ENCODE results near the gene AARS1. TPM values are rescaled to one million over a fixed set of nuclear protein-coding genes. Genes with fewer than 3 reads are reported as not detected.

The AARS1 gene
- total and polyA plus RNA-seq, 10 of the 15 experiments (the other 5 are each of a cell fraction or from before 2014, with no cell fraction given) = 21.5 to 143 (median 96.9) TPM

DNA sequence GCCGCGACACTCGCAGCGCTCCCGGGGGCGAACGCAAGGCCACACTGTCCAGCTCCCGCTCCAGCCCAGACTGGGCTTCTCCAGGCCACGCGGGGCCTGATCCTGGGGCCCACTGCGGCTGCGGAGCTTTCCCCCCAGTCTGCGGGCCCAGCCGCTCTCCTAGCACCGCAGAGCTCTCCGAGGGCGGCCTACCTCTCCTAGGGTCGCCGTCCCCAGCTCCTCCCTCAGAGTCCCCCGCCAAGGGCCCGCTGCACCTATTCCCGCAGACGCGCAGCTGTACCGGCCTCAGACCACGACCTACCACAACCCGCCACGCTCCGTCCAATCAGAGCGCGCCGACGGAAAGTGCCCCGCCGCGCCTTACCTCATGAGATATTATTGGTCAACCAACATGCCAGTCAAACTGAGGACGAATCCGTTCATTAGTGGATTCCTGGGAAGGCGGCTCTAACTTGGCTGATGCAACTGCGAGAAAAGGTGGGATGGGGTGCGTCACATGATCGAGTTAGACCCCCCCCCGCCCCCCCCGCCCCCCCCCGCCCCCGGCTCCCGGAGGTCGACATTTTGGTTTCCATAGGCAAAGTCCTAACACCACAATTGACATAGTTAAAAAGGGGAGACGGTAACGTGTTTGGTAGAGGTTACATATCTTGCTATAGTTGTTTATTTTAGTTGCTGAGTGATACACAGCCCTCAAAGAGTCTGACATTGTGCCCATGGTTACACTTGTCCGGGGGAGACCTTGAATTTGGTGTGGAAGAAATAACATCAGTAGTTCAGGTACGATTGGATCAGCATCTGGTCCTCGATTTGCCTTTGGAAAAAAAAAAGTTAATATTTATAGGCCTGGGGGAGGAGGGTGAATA, at the start of gene AARS1 (continued):
- no peak for TF ChIP-seq YBX1 (IDR thresholded peaks at IDR 0.05)
- peak; percentile 96 for TF ChIP-seq NFYB (IDR thresholded peaks at IDR 0.05; ENCODE audit: insufficient read depth, low read depth, low read length)
- TF ChIP-seq SIX5 (IDR thresholded peaks at IDR 0.05; ENCODE audit: low read depth, low read length, severe bottlenecking) = no peak
- TF ChIP-seq TCF7 (IDR thresholded peaks at IDR 0.05; ENCODE audit: borderline replicate concordance) = no peak
- no peak for TF ChIP-seq PAX5 (IDR thresholded peaks at IDR 0.05; ENCODE audit: borderline replicate concordance, low read depth, low read length)
- TF ChIP-seq, protein P1, sequence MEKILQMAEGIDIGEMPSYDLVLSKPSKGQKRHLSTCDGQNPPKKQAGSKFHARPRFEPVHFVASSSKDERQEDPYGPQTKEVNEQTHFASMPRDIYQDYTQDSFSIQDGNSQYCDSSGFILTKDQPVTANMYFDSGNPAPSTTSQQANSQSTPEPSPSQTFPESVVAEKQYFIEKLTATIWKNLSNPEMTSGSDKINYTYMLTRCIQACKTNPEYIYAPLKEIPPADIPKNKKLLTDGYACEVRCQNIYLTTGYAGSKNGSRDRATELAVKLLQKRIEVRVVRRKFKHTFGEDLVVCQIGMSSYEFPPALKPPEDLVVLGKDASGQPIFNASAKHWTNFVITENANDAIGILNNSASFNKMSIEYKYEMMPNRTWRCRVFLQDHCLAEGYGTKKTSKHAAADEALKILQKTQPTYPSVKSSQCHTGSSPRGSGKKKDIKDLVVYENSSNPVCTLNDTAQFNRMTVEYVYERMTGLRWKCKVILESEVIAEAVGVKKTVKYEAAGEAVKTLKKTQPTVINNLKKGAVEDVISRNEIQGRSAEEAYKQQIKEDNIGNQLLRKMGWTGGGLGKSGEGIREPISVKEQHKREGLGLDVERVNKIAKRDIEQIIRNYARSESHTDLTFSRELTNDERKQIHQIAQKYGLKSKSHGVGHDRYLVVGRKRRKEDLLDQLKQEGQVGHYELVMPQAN (conservative IDR thresholded peaks at IDR 0.05) = peak; percentile 97
- TF ChIP-seq MTA3 (IDR thresholded peaks at IDR 0.05; ENCODE audit: borderline replicate concordance, low read length) = no peak; the same call in 1 of the 2 replicates
- peak; percentile 96 for TF ChIP-seq DPF2 (IDR thresholded peaks at IDR 0.05)
- peak; percentile 64; the same call in 1 of the 2 replicates for TF ChIP-seq E2F4 (IDR thresholded peaks at IDR 0.05; ENCODE audit: low read depth, low read length)
- TF ChIP-seq KAT2A (conservative IDR thresholded peaks at IDR 0.05; ENCODE audit: control insufficient read depth, low read depth, low read length) = no peak
- TF ChIP-seq, protein P2, sequence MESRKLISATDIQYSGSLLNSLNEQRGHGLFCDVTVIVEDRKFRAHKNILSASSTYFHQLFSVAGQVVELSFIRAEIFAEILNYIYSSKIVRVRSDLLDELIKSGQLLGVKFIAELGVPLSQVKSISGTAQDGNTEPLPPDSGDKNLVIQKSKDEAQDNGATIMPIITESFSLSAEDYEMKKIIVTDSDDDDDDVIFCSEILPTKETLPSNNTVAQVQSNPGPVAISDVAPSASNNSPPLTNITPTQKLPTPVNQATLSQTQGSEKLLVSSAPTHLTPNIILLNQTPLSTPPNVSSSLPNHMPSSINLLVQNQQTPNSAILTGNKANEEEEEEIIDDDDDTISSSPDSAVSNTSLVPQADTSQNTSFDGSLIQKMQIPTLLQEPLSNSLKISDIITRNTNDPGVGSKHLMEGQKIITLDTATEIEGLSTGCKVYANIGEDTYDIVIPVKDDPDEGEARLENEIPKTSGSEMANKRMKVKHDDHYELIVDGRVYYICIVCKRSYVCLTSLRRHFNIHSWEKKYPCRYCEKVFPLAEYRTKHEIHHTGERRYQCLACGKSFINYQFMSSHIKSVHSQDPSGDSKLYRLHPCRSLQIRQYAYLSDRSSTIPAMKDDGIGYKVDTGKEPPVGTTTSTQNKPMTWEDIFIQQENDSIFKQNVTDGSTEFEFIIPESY (IDR thresholded peaks at IDR 0.05) = no peak
- TF ChIP-seq RELA (IDR thresholded peaks at IDR 0.05; ENCODE audit: borderline replicate concordance, partially characterized antibody) = no peak
- TF ChIP-seq POLR2A (IDR thresholded peaks at IDR 0.05; ENCODE audit: low read depth, low read length) = peak; percentile 97
- no peak for TF ChIP-seq NFXL1 (IDR thresholded peaks at IDR 0.05; ENCODE audit: borderline replicate concordance)
- TF ChIP-seq CEBPZ (IDR thresholded peaks at IDR 0.05; ENCODE audit: low read depth, low read length) = peak; percentile 54; the same call in 1 of the 2 replicates
- TF ChIP-seq EGR1 (IDR thresholded peaks at IDR 0.05; ENCODE audit: borderline replicate concordance in 1 of 2, low read depth in 2 of 2, low read length in 2 of 2) = 0 out of 3 replicates have a peak, but pooled peaks of 1 of the 2 experiments have one; percentile 36
- no peak for TF ChIP-seq SMC3 (IDR thresholded peaks at IDR 0.05; ENCODE audit: borderline replicate concordance, low read length)
- peak; percentile 32 for TF ChIP-seq KLF5 (IDR thresholded peaks at IDR 0.05; ENCODE audit: partially characterized antibody)
- TF ChIP-seq ELK1 (IDR thresholded peaks at IDR 0.05; ENCODE audit: low read depth, low read length) = no peak
- peak; percentile 95 for TF ChIP-seq CHD2 (IDR thresholded peaks at IDR 0.05; ENCODE audit: borderline replicate concordance, low read depth, low read length)
